NCI-H69 (cell line): ENCODE measurements around the gene PAQR4.

Experiments
- DNase-seq: peaks from one replicate; lab custom pipeline; 2025; lab: John Stamatoyannopoulos, UW

Gene PAQR4

DNA sequence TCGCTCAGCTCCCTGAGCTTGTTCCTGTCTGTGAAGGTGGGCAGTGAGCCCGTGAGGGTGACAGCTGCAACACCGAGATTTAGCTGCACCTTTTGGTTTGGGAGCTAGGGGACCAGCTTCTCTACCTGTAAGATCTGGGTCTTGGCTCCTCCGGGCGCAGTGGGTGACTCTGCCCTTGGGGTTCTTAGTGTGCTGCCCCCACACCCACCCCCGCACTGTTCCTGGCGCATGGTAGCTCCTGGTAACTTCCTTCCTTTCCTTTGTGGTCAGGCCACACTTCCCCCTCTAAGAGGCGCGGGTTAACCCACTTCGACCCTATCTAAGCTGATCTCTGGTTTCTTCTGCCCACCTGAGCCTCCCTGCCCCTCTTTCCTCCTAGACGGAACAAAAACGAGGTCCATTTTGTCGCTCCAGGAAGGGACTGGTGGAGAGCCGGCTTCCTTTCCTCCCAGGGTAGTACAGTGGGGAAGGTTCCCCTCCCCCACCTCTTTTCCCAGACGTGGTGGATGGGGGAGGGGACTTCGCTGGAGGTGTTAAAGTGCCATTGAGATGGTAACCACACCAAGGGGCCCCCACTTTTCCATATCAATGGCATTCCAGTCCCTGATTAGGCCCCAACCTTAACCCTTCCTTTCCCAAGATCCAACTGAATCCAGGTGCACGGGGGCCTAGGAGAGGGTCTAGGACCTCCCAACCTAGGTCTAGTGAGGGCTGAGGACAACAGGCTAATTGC is 39.0 kb downstream of the PAQR4 start:
- no peak for DNase-seq

DNA sequence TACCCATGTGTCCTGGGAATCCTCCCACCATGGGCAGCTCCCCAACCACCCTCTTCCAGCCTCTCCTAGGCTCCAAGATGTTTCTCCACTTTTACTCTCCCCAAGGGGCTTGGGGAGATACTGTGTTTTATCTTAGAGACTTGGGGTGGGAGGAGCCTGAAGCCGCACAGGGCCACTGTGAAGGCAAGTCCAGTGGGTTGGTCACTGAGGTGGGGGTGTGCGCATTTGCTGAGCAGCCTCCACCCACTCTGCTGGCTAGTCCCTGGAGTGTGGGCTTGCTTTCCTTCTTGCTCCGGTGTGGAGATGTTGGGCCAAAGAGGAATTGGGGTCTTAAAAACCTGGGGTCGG is 39.5 kb downstream of the PAQR4 start:
- no peak for DNase-seq

GRCh38 chr16:3009568-3010390 is 40.6 kb downstream of the PAQR4 start:
- peak; percentile 53 for DNase-seq

- DNase-seq: no peak
These were observed 41.4 kb downstream of the PAQR4 start for GRCh38 chr16:3010510-3010909.

GRCh38 chr16:3012246-3012645 is 43.1 kb downstream of the PAQR4 start:
- peak; percentile 93 for DNase-seq

DNA sequence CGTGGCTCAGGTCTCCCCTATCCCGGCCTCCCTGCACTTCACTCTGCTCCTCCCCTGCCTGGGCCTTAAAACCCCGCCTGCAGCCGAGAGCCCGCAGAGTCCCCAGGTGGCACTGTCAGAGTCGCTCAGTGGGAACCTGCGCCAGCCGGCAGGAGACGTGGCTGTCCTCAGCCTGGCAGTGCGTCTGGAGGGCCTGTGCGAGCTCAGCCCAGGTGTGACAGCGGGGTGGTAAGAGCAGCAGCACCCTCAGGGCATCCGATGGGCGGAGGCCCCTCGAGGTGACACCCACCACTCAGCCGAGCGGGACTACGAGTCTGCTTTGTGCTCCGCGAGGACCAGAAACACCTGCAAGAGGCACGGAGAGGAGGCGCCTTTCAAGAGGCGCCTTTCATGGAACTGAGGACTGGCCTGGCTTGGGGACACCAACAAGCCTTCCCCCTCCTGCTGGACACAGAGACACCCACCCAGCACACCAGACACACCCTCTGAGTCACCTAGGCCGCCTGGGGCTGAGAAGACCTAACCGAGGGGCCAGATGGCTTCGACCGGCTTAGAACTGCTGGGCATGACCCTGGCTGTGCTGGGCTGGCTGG is 43.8 kb downstream of the PAQR4 start, which contains the start of gene CLDN9:
TSS of gene CLDN9 (plus strand) at position 96 of the 593 bp plus-strand sequence. CDS start at position 536, 440 bp downstream.
- peak; percentile 93 for DNase-seq

DNA sequence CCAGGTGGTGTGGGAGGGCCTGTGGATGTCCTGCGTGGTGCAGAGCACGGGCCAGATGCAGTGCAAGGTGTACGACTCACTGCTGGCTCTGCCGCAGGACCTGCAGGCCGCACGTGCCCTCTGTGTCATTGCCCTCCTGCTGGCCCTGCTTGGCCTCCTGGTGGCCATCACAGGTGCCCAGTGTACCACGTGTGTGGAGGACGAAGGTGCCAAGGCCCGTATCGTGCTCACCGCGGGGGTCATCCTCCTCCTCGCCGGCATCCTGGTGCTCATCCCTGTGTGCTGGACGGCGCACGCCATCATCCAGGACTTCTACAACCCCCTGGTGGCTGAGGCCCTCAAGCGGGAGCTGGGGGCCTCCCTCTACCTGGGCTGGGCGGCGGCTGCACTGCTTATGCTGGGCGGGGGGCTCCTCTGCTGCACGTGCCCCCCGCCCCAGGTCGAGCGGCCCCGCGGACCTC is 44.4 kb downstream of the PAQR4 start:
- no peak for DNase-seq

DNA sequence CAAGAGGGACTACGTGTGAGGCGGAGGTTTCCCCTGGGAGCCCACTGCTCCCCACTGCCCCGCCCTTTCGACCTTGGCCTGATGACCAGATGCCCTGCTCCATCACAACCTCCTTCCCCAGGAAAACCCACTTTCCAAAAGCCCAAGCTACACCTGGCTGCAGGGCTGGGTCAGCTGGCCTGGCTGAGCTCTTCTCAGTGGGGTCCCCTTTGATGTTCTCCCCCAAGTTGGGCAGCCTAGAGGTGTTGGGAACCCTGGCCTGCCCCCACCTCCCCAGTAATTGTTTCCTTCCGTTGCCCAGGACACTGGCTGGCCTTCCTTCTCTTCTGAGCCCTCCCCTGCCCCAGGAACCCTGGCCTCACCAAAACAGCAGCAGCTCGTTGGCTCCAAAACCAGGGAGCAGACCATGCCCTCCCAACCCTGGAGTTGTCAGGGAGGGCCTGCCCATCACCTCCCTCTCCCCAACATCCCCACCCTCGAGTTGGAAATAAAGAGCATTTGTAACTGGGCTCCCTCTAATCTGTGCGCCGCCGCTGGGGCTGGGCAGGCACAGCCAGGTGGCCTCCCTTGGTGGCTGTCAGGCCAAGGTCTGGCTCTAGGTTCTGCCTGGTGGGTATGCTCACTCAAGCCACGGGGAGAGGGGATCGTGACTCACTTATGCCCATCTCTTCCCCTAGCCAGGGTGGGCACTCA is 45.0 kb downstream of the PAQR4 start:
- no peak for DNase-seq

DNA sequence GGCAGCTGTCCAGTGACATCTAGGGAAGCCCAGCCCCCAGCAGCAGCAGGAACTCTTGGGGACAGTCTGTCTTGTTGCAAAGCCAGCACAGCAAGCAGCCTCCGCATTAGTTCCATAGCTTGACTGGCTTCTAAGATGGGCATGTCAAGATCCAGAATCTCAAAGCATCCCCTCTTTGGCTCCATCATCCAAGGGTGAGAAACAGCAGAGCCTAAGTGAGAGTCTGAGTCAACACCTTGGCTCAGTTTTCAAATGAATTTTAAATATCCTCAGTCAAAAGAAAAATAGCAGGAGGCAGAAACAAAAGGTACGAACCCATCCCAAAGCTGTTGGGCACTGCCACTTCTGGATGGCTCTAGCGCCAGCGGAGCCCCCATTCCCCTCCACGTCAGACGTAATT is 45.8 kb downstream of the PAQR4 start:
- no peak for DNase-seq

DNA sequence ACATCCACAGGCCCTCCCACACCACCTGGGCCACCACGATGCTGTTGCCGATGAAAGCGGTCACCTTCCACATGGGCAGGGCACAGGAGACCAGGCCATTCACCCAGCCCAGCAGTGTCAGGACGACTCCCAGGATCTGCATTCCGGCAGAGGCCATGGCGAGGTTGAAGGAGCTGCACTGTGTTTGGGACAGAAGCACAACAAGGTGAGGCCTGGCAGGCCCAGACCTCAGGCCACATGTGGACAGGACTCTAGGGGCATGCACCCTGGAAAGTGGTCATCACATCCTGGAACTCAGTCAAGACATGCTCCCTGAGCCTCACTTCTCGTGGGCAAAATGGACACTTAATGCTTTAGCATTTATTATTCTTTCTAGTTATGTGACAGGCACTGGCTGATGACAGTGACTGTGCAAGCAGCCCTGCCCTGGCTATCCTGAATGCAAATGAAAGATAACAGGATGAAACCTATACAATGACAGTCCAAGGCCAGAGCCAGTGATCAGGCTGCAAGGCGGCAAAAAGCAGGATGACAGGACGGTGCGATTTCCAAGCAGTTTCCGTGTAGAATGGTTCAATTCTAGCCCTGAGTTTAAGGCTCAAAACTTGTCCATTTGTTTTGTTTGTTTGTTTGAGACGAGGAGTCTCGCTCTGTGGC is 46.8 kb downstream of the PAQR4 start:
- DNase-seq: no peak

DNA sequence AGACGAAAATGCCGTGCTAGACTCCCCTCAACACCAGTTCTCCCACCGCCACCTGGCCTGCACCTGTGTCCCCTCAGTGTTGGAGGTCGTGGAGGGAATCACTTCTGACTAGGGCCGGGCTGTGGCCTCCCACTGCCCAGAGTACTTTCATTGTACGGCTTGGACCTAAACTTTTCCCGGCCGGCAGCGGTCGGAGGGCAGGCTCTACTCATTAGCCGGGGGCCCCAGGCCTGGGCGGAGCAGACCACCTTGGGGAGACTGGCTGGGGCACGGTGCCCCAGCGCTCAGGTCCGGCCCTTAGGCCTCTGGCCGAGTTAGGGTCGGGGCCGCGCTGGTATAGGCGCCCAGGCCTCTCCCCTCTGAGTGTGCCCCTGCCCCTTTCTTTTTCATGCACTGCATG is 48.2 kb downstream of the PAQR4 start:
- no peak for DNase-seq

DNA sequence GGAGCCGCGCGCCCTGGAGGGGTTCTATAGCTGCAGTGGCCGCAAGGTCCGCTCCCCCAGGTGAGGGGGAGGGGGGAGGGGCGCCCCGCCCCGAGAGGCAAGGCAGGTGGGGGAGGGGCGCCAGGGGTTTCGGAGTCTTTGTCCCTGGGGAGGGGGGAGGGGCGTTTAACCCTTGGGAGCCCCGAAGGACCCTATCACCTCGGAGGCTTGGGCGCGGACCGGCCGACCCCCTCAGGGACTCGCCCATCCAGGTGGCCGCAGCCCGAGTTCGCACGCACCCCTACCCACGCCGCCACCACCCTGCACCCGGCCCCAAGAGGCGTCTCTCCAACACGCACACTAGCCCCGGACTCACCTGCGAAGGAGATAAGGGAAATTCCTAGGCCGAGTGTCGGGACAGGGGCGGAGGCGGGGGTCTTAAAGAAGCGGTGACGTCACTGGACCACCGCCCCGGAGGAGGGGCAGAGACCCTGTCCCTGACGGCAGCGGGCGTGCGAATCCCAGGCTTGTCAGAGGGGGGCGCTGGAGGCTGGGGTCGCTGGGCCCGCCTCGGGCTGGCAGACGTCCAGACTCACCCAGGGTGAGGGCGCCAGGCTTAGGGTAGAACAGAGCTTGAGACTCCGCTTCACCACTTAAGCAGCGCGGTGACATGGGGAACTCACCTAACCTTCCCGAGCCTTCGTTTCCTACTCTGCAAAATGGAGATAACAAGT is 48.8 kb downstream of the PAQR4 start, which contains the start of gene CLDN6:
TSS of gene CLDN6 (minus strand) at position 390 of the 713 bp plus-strand sequence. CDS start 2,162 bp downstream, outside the sequence.
- peak; percentile 81 for DNase-seq

- no peak for DNase-seq
These were observed 50.6 kb downstream of the PAQR4 start for GRCh38 chr16:3019594-3020246.

DNA sequence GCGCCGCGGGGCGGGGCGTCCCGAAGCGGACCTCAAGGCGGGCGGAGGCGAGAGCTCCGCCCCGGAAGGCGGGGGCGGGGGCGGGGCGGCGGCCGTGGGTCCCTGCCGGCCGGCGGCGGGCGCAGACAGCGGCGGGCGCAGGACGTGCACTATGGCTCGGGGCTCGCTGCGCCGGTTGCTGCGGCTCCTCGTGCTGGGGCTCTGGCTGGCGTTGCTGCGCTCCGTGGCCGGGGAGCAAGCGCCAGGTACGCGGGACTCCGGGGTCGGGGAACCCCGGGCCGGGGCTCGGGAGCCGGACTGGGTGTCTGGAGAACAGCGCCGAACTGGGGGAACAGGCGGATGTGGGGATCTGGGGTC is 51.1 kb downstream of the PAQR4 start, which contains the start of gene TNFRSF12A:
TSS of gene TNFRSF12A (plus strand) at position 122 of the 357 bp plus-strand sequence. CDS start at position 152, 30 bp downstream.
- DNase-seq: peak; percentile 91

GRCh38 chr16:3020604-3021448 is 51.7 kb downstream of the PAQR4 start:
- peak; percentile 73 for DNase-seq

DNA sequence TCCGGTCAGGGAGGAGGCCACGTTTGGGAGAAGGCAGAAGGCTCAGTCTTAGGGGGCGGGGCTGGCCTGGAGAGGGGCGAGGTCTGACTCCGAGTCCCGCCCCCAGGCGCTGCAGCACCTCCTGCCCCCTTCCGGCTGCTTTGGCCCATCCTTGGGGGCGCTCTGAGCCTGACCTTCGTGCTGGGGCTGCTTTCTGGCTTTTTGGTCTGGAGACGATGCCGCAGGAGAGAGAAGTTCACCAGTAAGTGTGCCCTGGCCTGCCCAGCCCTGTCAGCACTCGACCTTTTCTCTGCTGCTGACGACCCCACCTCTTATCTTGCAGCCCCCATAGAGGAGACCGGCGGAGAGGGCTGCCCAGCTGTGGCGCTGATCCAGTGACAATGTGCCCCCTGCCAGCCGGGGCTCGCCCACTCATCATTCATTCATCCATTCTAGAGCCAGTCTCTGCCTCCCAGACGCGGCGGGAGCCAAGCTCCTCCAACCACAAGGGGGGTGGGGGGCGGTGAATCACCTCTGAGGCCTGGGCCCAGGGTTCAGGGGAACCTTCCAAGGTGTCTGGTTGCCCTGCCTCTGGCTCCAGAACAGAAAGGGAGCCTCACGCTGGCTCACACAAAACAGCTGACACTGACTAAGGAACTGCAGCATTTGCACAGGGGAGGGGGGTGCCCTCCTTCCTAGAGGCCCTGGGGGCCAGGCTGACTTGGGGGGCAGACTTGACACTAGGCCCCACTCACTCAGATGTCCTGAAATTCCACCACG is 52.5 kb downstream of the PAQR4 start:
- DNase-seq: peak; percentile 83

DNA sequence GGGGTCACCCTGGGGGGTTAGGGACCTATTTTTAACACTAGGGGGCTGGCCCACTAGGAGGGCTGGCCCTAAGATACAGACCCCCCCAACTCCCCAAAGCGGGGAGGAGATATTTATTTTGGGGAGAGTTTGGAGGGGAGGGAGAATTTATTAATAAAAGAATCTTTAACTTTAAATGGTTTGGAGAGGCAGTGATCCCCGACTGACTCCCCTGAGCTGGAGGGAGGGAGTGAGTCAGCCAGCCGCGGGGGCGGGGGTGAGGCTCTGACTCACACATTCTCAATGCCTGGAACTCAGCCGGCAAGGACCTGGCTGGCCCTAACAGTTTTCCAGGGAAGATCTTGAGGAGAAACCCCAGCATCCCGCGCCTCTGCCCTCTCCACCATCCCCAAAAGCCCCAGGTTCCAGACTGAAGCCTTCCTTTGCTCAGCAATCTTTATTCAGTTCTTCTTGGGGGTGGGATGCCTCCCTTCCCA is 53.1 kb downstream of the PAQR4 start:
- DNase-seq: peak; percentile 83

DNA sequence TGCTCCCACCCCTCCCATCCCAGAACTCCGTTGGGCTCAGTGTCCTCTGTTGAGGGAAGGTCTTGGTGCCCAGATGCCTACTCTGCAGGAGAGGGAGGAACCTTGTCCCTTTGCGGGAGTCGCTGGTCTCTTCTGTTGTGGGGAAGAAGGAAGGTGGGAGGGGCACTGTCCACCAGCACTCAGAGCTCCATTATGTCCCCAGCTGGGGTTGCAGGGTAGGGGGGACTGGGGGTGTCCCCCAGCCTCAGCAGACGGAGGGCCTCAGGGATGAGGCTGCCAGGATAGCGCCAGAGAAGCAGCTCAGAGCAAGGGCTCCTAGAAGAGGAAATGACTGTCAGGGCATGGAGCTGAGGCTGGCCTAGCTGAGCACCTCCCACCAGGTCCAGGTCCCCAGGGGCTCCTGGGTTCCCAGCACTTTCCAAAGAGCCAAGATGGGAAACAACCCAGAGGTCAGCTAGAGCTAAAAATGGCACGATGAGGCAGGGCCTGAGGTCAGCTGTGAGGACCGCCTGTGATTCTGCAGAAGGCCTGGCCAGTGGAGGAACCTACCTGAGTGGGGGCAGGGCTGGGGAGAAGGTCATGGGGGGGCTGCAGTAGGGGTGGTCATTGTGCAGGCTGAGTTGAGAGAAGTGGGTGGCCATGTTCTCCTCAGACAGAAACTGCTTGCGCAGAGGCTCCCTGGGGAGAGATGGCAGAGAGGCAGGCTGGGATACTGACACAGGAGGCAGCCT is 53.7 kb downstream of the PAQR4 start:
- peak; percentile 46 for DNase-seq
